HepG2 (cell line): ENCODE results near the gene SAMD8. TPM values are rescaled to one million over a fixed set of nuclear protein-coding genes. Genes with fewer than 3 reads are reported as not detected.
"Not testable (repeated sequence)": the region's sequence is repeated elsewhere in the genome, so short reads cannot be mapped to it uniquely, and the experiment has no call there.

Experiments
- ATAC-seq: fragments of 200-7000 bp; cut with Tn5 transposase; 3 replicates; pipeline ENCODE4 v1.9.1; 2020; ENCODE audit warnings: mild to moderate bottlenecking, moderate library complexity
- BruUV-seq: library from RNA; stranded (reverse); fragments of 400-500 nt; replicated peaks from 2 replicates; lab custom pipeline; 2021; lab: Mats Ljungman, UMichigan
- CTCF ChIA-PET: fragments of 300-600 bp; formaldehyde crosslinking; extraction: SDS; loops from one replicate; lab custom pipeline; 2021; ENCODE audit warnings: low total read pairs, inconsistent platforms, low intra/inter-chr PET ratio; lab: Yijun Ruan, JAX
- POLR2A ChIA-PET: fragments of 350-600 bp; sonication (Branson Sonifier 250); formaldehyde crosslinking; loops from one replicate; lab custom pipeline; 2020; ENCODE audit warnings: antibody characterized with exemption, inconsistent platforms; lab: Yijun Ruan, JAX
- DNase-seq: peaks from one replicate; pipeline ENCODE4 v3.0.0-alpha.2; 2015; ENCODE audit warnings: low spot score
- FAIRE-seq: peaks from 3 replicates; lab custom pipeline; 2011; peaks lifted over from hg19 to GRCh38; lab: Jason Lieb, UNC
- H2AFZ ChIP-seq: one replicate; pipeline ENCODE4 v1.6.1; 2011; ENCODE audit warnings: low read length, inconsistent platforms
- H3K27ac ChIP-seq: fragments of 300-600 bp; 3 replicates; pipeline ENCODE4 v1.8.0; 2011; ENCODE audit warnings: mixed run types, mild to moderate bottlenecking, mixed read lengths, low read length, inconsistent platforms; ENCODE audit not compliant: insufficient read depth; ENCODE audit errors: extremely low read length
- H3K27me3 ChIP-seq, 2 experiments: fragments of 200-600 bp in 1 of 2; 2 replicates in 1 of 2; 3 replicates in 1 of 2; pipeline versions ENCODE4 v1.6.0 to v1.8.0; 2011; ENCODE audit warnings: low read length in 2 of 2, mild to moderate bottlenecking in 2 of 2, moderate library complexity in 2 of 2, inconsistent platforms in 1 of 2; ENCODE audit not compliant: insufficient read depth in 2 of 2, control insufficient read depth in 1 of 2
- H3K36me3 ChIP-seq, 2 experiments: fragments of 200-600 bp in 1 of 2; replicated peaks in 1 of 2; 2 replicates in 1 of 2; 3 replicates in 1 of 2; pipeline versions ENCODE4 v1.5.1 to v1.8.0; 2011; ENCODE audit warnings: low read length in 2 of 2, inconsistent platforms in 1 of 2; ENCODE audit not compliant: insufficient read depth in 2 of 2, control insufficient read depth in 1 of 2
- H3K4me1 ChIP-seq: 2 replicates; pipeline ENCODE4 v1.5.1; 2012; ENCODE audit warnings: low read length, inconsistent platforms; ENCODE audit not compliant: insufficient read depth
- H3K4me2 ChIP-seq: 2 replicates; pipeline ENCODE4 v1.6.0; 2011; ENCODE audit warnings: low read depth, low read length, inconsistent platforms
- H3K4me3 ChIP-seq, 3 experiments: fragments of 200-600 bp in 1 of 3; sonication (generic), shearing (Covaris generic) in 1 of 3; replicated peaks in 1 of 3; 2 replicates each; pipeline ENCODE4 v1.5.1; 2011 to 2016; ENCODE audit warnings: low read length in 3 of 3, inconsistent platforms in 2 of 3, low read depth in 2 of 3, mild to moderate bottlenecking in 2 of 3, control low read depth in 1 of 3, mixed read lengths in 1 of 3; ENCODE audit not compliant: insufficient read depth in 1 of 3
- H3K79me2 ChIP-seq: one replicate; pipeline ENCODE4 v1.6.1; 2011; ENCODE audit warnings: low read length, inconsistent platforms; ENCODE audit not compliant: insufficient read depth
- H3K9ac ChIP-seq: 2 replicates; pipeline ENCODE4 v1.6.0; 2011; ENCODE audit warnings: mild to moderate bottlenecking, low read depth, low read length, inconsistent platforms; ENCODE audit not compliant: insufficient read depth
- H3K9me3 ChIP-seq: 2 replicates; pipeline ENCODE4 v1.5.1; 2012; ENCODE audit warnings: mild to moderate bottlenecking, low read length
- H4K20me1 ChIP-seq: 2 replicates; pipeline ENCODE4 v1.6.0; 2011; ENCODE audit warnings: inconsistent platforms, mild to moderate bottlenecking, low read length, moderate library complexity; ENCODE audit not compliant: insufficient read depth
- MAZ ChIP-seq, 2 experiments: sonication (generic) in 1 of 2; formaldehyde crosslinking in 1 of 2; IDR thresholded peaks; 2 replicates each; pipeline versions ENCODE4 v1.5.0 to v1.6.1; 2012 to 2020; ENCODE audit warnings: low read depth in 2 of 2, mild to moderate bottlenecking in 2 of 2, borderline replicate concordance in 1 of 2, improper control_type of control experiment in 1 of 2, low read length in 1 of 2, missing genetic modification reagents in 1 of 2, moderate library complexity in 1 of 2
- THRA ChIP-seq: sonication (generic); formaldehyde crosslinking; IDR thresholded peaks from 2 replicates; pipeline ENCODE4 v1.4.0; 2020; ENCODE audit warnings: missing genetic modification reagents, borderline replicate concordance
- ZNF138 ChIP-seq: sonication (generic); formaldehyde crosslinking; IDR thresholded peaks from 2 replicates; pipeline ENCODE4 v1.5.0; 2020; ENCODE audit warnings: mild to moderate bottlenecking, low read depth, missing genetic modification reagents
- WGBS: methylation state at CpG from one replicate; pipeline ENCODE4 v1.1.6; 2017; ENCODE audit warnings: low lambda C conversion rate; 5-methylcytosine and 5-hydroxymethylcytosine counted together
- in situ Hi-C: cut with HindIII; loops from 2 replicates; pipeline ENCODE4 v1.10.0; 2017; ENCODE audit warnings: low pct_unique_long_range_greater_than_20kb; ENCODE audit not compliant: extremely low pct_ligation_motif_present
- intact Hi-C: fragments of 100-400 bp; cut with micrococcal nuclease; formaldehyde crosslinking; loops from one replicate; pipeline ENCODE4 v1.10.0; 2022; ENCODE audit not compliant: unreplicated experiment
- polyA plus RNA-seq, 8 experiments: library from polyadenylated mRNA; depleted of rRNA in 3 of 8; stranded (reverse) in 7 of 8; unstranded in 1 of 8; fragments of >200 nt; fragmentation: Illumina TruSeq in 4 of 8; extraction: Trizol in 4 of 8; gene quantifications; 2 replicates each; pipeline versions ENCODE4 v1.2.1 to v1.2.3, GENCODE V29; 2011 to 2016; ENCODE audit warnings: low read depth in 4 of 8, missing spikeins in 1 of 8, mixed read lengths in 1 of 8; ENCODE audit not compliant: insufficient read depth in 1 of 8
- total RNA-seq, 5 experiments: library from RNA; depleted of rRNA; stranded (reverse); fragments of >200 nt; fragmentation: Illumina TruSeq; extraction: Trizol; gene quantifications; 2 replicates each; pipeline ENCODE4 v1.2.3, GENCODE V29; 2016; ENCODE audit warnings: low read depth in 1 of 5

The SAMD8 gene
- total and polyA plus RNA-seq, 2 of the 13 experiments (the other 11 are each of a cell fraction or from before 2014, with no cell fraction given), result 10.4 to 13.2 TPM

- TF ChIP-seq MAZ (IDR thresholded peaks at IDR 0.05; ENCODE audit: borderline replicate concordance, low read depth, low read length), result no peak
- no peak for TF ChIP-seq MAZ (CRISPR knock-in tag; IDR thresholded peaks at IDR 0.05; ENCODE audit: low read depth)
- TF ChIP-seq ZNF138 (CRISPR knock-in tag), result no peak
- 0 out of 2 replicates have a peak, but pooled peaks have one; percentile 14 for TF ChIP-seq THRA (CRISPR knock-in tag)
These were observed 80.5 kb downstream of the SAMD8 start (continued) for GRCh38 chr10:75191821-75192568.

- BruUV-seq, H3K27ac ChIP-seq, FAIRE-seq, H3K27me3 ChIP-seq, CTCF ChIA-PET, H3K9me3 ChIP-seq, H3K4me3 ChIP-seq, DNase-seq, intact Hi-C loops, H4K20me1 ChIP-seq, H3K36me3 ChIP-seq, H3K79me2 ChIP-seq, H3K4me2 ChIP-seq, H3K9ac ChIP-seq, ATAC-seq, in situ Hi-C loops, H2AFZ ChIP-seq, POLR2A ChIA-PET: not testable (repeated sequence)
- WGBS, result 96% methylated on average over 4 of the region's 4 CpGs
- peaks cover 28% of the 10 kb centered on the region for H3K4me1 ChIP-seq
These were observed 83.2 kb downstream of the SAMD8 start for GRCh38 chr10:75194625-75195024.
